ENCODE results near the gene GRM7.

GRM7 gene

GRCh38 chr3:7307410-7307809, 446.5 kb downstream of the GRM7 start:
- DNase-seq (ENCODE audit: low read depth) = no peak
- H3K4me3 ChIP-seq (ENCODE audit: low read length) = no peak overlapping the region
- no peak for TF ChIP-seq CTCF (conservative IDR thresholded peaks at IDR 0.05; ENCODE audit: low read depth, low read length)

- no peak overlapping the region for H3K4me3 ChIP-seq (ENCODE audit: low read length)
- DNase-seq (ENCODE audit: low read depth) = no peak
- no peak for TF ChIP-seq CTCF (conservative IDR thresholded peaks at IDR 0.05; ENCODE audit: low read depth, low read length)
Observed at GRCh38 chr3:7309641-7310102, 448.8 kb downstream of the GRM7 start.

- TF ChIP-seq CTCF (conservative IDR thresholded peaks at IDR 0.05; ENCODE audit: low read depth, low read length) = no peak
- no peak for DNase-seq (ENCODE audit: low read depth)
- no peak overlapping the region for H3K4me3 ChIP-seq (ENCODE audit: low read length)
Observed at GRCh38 chr3:7315037-7315436, 454.1 kb downstream of the GRM7 start.

- no peak for DNase-seq (ENCODE audit: low read depth)
- no peak overlapping the region for H3K4me3 ChIP-seq (ENCODE audit: low read length)
- no peak for TF ChIP-seq CTCF (conservative IDR thresholded peaks at IDR 0.05; ENCODE audit: low read depth, low read length)
Observed at GRCh38 chr3:7322957-7323669, 462.2 kb downstream of the GRM7 start.

GRCh38 chr3:7328339-7328738, 467.4 kb downstream of the GRM7 start:
- DNase-seq (ENCODE audit: low read depth) = no peak
- no peak overlapping the region for H3K4me3 ChIP-seq (ENCODE audit: low read length)
- no peak for TF ChIP-seq CTCF (conservative IDR thresholded peaks at IDR 0.05; ENCODE audit: low read depth, low read length)

- no peak for TF ChIP-seq CTCF (conservative IDR thresholded peaks at IDR 0.05; ENCODE audit: low read depth, low read length)
- H3K4me3 ChIP-seq (ENCODE audit: low read length) = no peak overlapping the region
- DNase-seq (ENCODE audit: low read depth) = no peak
Observed at GRCh38 chr3:7332696-7333095, 471.8 kb downstream of the GRM7 start.

GRCh38 chr3:7333125-7333524, 472.2 kb downstream of the GRM7 start:
- DNase-seq (ENCODE audit: low read depth) = no peak
- H3K4me3 ChIP-seq (ENCODE audit: low read length) = no peak overlapping the region
- TF ChIP-seq CTCF (conservative IDR thresholded peaks at IDR 0.05; ENCODE audit: low read depth, low read length) = no peak
